Astrocyte (in vitro differentiated cells and primary cell): ENCODE results near the gene HCRTR2.

ENCODE experiments used
- CTCF ChIP-seq: IDR thresholded peaks from 2 replicates; pipeline ENCODE4 v1.5.1; 2011; ENCODE audit warnings: low read depth, mild to moderate bottlenecking, inconsistent platforms, low read length, moderate library complexity; ENCODE audit not compliant: insufficient read depth
- EZH2 ChIP-seq: IDR thresholded peaks from 2 replicates; pipeline ENCODE4 v1.6.1; 2012; ENCODE audit warnings: mild to moderate bottlenecking, low read length, inconsistent platforms; ENCODE audit not compliant: insufficient read depth

GRCh38 chr6:55282115-55282514, 107.8 kb downstream of the HCRTR2 start:
- TF ChIP-seq CTCF (no peak), EZH2 (no peak)
